NCI-H2227 treated with DMSO at 0.1 percent for 48 hours (cell line): Measurements from ENCODE around the gene MLH3.
"Not testable (repeated sequence)": the region's sequence is repeated elsewhere in the genome, so short reads cannot be mapped to it uniquely, and the experiment has no call there.

Source experiments
- DNase-seq: peaks from one replicate; lab custom pipeline; 2025; lab: John Stamatoyannopoulos, UW

Gene MLH3

DNA sequence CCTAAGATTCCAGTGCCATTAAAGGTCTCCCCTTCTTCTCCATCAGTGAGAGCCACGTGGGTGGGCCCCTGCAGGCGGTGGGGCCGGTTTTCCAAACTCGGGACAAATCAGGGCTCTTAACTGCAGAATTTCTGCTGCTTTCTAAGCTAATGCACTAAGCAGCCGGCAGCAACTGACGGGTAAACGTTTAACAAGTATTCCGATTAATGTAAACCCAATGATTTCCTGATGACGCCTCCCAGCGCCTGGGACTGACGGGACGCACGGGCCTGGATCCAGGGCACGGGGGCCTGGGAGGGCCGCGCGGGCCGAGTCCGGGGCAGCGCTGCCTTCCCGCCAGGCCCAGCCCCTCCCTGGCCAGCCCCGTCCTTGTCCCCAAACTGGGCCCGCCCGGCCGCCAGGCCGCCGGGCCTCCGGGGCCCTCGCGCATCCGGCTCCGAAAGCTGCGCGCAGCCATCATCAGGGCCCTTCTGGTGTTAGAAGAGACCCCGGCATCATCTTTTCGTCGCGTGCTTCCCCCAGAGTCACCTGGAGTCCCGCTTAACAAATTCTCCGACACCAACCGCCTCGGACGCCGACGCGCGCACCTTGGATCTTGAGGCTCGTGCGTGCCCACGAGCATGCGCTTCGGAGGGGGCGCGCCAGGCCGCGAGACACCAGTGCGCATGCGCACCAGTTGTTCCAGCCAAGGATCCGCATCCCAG, at the start of gene MLH3:
MLH3 (minus strand) TSS at position 616 of the 704 bp plus-strand sequence. CDS start 1,812 bp downstream, outside the sequence.
- DNase-seq, result peak; percentile 79

DNA sequence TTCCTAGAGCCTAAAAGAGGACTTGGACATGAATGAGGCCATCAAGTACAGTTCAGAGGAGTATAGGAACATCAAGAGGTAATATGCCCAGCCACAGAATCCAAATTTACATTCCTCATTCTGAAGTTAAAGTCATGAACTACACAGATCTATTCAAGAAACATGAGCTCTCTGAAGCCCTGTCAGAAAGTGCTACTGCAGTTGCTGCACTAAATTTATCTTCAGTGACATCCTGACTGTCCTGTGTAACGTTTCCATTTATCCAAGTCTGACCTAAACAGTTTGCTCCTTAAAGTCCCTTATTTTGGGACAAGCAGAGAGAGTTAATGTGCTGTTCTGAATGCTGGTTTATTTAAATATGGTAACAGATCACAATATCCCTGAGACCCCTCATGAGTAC, 47.4 kb upstream of the MLH3 start:
- DNase-seq, result no peak

DNA sequence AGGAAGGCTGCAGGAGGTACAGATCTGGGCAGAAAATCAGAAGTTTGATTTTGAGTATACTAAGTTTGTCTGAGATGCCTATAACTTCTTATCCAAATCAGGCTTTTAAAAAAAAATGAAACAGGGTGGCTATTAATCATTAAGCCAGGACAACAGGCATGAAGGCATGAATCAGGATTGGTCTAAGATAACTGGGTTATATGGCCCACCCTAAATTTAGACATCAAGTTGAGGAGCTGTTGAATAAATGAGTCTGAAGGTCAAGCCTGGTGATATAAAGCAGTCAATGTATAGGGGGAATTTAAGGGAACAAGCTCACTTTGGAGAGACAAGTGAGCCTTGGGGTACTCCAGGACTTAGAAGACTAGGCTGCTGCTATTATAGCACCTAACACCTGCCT, 46.9 kb upstream of the MLH3 start:
- DNase-seq, result no peak

DNA sequence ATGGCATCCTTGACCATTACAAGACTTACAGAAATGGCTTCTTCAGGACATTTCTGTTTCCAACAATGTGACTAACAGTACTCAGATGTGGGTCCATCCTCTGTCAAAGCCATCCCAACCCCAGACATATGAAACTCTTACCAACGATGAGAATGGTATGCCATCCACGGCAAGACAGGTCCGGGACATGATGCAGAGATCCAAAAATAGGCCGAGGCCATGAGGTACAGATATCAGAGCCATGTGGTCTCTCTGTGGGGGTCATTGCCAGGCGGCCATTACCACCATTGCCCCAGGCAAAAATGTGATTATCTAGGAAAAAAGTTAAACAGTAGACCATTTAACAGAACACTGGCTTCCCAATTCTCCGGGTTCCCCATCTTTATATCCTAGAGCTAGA, 45.7 kb upstream of the MLH3 start:
- no peak for DNase-seq

DNA sequence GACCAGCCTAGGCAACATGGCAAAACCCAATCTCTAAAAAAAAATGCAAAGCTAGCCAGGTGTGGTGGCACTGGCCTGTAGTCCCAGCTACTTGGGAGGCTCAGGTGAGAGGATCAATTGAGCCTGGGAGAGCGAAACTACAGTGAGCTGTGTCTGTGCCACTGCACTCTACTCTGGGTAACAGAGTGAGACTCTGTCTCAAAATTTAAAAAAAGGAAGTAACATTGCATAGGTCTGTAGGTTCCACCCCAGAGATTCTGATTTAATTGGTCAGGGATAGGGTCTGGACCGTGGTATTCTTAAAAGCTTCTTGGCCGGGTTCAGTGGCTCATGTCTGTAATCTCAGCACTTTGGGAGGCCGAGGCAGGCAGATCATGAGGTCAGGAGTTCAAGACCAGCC, 44.4 kb upstream of the MLH3 start:
- no peak for DNase-seq

DNA sequence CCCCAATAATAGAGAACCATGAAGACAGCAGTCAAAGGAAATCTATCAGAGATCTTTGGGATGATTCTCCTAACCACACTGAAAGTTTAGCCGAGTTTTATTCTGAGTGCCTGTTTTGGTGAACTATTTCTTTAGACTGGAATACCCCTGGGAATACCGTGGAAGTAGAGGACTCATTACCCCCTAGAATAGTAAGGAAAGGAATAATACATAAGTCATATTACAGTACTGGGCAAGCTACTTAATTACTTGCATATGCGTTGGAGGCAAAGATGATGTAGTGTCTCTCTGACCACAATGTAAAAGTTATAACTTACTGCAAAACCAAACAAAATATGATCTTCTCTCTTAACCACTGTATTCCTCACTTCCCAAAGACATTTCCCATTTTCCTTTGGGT, 43.6 kb upstream of the MLH3 start:
- no peak for DNase-seq

DNA sequence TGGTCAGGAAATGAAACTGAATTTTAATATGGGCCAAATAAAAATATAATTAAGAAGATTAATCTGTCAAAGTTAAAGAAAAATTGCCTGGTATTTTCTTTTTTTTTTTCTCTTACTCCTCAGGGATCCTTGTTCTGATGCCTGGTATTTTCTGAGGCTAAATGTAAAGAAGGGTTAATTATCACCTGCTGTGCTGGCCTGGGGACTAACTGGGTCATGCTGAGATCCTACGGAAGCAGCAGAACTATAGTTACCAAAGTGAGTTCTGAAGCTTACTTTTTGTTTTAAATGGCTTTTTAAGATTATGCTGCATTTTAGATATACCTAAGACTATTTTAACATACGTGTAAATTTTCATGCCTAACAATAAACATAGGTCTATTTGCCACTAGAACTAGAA, 41.4 kb upstream of the MLH3 start:
- no peak for DNase-seq

DNA sequence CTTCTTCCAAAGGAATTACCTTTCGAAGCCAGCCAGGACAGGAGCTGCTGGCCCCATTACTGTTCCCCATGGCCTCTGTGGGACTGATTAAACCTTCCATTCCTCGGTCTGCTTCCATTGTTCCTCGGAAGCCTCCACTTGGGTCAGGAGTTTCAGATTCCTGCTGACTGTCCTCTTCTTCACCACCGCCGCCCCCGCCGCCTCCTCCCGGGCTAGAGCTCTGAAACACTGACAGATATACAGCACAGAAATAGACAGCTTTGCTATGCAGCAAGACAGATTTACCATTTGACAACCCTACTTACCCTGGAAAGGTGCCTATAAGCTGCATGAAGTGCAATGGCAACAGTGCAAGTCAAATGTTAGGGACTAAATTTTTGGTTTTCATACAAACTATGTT, 40.0 kb upstream of the MLH3 start:
- DNase-seq, result no peak

DNA sequence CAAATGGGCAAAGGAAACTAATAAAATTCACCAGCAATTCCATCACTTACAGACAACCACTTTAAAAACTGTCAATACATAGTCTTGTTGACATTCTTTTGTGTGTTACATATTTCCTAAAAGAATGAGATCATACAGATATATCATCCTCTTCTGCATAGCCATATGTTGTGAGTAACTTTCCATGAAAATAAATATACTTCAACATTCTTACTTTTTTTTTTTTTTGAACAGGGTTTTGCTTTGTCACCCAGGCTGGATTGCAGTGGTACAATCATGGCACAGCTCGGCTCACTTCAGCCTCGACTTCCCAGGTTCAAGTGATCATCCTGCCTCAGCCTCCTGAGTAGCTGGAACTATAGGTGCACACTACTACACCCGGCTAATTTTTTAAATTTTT, 39.1 kb upstream of the MLH3 start:
- no peak for DNase-seq

DNA sequence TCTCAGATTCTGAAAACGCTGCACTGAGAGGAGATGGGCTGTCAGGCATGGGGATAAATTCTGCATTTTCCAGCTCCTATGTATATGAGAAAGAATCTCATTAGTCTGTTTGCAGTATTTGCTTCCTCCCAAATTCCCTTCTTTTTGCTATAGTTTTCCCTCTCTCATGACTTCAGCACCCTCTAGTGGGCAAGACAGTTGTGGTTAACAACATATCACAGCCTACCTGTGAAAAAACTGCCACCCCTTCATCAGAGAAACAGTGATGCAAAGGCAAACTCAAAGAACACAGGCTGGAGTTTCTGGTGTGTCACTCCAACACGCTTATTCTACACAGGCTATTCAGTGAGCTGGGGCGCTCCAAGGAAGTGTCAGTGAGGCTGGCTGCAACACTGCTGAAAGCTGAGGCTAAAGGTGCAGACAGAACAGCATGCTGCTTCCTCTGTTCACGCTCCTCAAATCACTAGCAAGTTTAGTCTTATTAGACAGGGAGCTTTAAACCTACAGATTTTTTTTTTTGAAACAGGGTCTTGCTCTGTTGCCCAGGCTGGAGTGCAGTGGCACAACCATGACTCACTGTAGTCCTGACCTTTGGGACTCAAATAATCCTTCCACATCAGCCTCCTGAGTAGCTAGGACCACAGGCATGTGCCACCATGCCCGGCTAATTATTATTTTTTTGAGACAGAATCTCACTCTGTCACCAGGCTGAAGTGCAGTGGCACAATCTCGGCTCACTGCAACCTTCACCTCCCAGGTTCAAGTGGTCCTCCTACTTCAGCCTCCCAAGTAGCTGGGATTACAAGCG, 37.5 kb upstream of the MLH3 start:
- peak; percentile 25 for DNase-seq

DNA sequence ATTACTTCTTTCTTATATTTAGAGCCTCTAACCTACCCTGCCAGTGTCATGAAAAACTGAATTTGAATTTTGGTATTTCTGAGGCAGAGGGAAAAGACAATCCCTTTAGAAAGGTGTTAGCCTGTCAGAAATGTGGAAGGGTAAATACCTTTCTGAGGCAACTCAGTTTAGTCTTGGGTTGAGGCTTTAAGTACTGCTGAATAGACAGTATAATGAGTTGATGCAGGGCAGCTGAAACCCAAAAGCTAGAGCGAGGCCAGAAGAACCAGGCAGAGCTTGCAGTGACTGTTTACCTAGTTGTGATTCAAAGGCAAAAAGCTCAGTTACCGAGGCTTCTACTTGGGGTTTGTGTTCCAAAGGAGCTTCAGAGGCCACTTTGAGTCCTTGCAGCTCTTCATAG, 36.9 kb upstream of the MLH3 start:
- DNase-seq, result no peak

DNA sequence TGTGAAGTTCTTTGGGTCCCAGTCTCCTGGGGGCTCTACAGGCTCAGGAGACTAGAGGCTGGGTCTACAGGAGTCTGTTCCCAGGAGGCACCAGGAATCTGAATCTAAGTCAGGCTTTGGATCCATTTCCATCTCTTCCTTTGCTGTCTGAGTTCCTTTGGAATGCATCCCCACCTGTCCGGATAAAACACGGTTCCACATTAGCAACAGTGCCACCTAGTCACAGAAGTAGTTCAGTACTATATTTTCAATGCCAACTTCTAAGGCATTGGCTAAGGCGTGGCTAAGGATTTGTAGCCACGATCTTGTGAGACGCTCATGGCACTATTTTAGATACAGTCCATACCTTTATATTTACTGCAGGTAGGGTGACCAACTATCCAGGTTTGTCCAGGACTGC, 33.2 kb upstream of the MLH3 start:
- DNase-seq, result no peak

DNA sequence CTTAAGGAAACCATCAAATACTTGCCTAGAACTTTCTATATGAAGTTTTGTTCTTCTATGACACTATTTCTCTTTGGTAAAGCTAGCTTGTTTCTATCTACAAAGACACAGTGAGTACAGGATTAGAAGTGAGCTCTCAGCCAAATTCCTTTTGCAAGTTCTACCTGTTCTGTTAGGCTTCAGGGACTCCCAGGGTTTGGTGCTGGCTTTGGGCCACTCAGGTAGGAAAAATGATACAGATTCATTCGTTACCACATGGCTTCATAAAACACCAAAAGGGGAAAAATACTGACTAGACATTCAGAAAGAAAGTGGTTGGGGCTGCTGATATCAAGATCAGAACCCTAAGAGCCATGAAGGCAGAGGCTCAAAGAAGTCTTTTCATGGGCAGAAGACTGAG, 32.0 kb upstream of the MLH3 start:
- no peak for DNase-seq

DNA sequence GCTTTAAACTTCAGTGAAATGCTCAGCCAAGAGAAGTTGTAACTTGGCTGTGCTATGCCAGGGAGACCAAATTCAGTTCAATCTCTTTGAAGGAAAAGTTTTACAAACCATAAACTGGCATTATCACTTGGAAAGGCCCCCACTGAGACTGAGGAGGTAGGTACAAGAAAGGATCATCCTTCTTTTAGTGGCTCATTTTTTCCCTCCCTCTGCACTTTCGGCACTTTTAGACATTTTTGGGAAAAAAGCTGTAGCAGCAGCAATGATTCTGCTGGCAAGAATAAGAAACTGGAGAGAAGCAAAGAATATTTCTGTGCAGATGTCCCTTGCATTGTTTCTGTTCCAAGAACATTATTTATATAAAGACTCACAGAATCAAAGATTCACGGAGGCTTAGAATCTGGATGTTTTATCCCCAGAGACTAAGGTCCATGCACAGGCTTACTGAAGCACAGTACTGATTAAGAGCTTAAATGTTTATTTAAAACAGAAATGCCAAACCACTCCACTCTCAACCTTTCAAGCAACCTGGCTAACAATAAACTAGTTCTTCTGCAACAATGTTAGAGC, 30.5 kb upstream of the MLH3 start:
- DNase-seq, result no peak

DNA sequence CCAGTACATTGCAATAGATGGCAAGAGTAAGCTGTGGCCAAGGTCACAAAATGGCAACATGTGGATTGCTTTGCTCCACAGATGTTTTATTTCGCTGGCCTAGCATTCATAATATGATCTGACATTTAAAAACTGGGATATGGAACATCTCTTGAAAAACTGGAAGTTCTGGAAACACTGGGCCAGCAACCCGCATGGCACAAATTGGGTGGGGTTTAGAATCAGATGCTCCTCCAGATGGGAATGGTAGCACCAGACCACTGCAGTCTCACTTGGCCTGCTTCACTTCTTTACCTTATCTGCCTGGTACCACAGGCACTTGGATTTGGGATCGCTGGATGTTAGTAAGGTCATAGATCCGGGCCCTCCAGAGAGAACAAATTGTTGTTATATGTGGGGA, 28.3 kb upstream of the MLH3 start:
- DNase-seq, result no peak

DNA sequence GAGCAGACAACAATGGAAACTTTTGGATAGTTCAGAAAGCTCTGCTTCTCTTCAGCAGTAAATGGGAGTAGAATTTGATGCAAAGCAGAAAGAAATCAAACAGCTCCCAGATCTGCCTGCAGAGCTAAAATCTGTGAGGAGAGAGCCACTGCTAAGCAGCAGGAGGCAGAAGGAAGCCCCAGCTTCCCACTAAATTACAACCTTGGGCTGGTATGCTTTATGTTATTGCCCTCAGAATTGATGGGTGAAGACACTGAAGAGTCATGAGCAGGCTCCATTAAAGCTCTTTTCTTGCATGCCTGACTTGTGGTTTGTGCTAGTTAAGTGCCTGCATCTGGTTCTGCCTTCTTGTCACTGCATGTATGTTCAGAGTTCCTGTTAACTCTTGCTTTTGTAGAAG, 26.5 kb upstream of the MLH3 start:
- peak; percentile 87 for DNase-seq

DNA sequence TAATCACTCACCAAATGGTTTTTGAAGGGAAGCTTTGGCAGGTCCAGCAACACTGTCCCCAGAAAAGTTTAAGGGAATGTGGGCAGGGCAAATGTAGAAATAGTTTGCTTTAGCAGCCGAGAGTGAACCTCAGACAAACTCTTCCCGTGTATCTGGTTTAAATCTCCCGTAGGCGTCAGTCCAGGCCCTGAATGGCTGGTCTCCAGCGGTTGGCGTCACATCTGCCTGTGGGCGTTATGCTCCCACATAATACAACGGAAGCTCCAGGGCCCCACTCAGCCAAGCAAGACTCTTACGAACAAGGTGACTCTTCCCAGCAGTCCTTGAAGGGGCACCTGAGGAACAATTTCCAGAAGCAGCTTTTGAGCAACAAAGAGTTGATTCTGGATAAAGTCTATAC, 19.1 kb upstream of the MLH3 start:
- DNase-seq, result no peak

DNA sequence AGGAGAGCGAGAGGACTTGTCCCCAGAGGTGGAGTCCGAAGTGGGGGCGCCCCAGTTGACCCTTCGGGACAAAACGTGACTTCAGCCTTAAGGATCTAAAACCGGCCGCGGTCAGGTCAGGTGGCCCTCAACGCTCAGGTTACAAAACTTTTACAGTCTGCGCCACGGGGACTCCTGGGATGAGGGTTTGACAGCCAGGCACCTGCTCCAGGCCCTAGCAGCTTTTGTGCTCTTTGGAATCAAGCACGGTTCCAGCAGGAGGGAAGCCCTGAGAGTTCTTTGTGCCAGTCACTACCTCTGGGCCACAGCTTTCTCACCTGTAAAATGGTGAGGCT, 18.5 kb upstream of the MLH3 start:
- DNase-seq, result no peak

DNA sequence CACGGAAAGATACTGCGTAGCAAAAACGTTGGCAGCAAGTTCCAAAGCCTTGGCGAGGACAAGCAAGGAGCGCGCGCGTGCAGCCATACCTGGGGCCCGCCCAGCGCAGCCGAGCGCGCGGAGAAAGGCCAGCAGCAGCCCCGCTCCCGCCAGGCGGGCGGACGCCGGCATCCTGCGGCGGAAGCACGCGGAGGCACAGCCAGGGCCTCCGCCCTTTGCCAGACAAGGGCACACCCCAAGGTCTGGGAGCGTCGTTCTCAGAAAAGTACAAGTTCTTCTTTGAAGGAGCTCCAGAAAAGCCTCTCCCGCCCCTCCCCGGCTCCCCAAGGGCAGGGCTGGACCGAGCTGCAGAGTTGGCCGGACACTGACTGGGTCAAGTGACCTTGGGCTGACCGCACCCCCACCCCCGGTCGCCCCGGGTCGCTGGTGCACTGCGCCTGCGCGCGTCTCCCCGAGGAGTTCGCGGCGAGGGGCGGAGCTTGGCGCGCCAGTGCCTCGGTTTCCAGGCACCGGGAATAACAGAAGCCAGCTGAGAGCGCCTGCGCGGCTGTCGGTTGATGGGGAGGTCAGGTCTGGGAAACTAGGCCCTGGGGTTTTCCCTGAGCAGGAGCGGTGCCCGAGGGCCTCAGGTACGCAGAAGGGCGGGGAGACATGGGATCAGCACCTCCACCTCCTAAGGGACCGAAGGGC, 18.0 kb upstream of the MLH3 start, which contains the start of gene ZC2HC1C:
ZC2HC1C (plus strand) TSS at position 521 of the 690 bp plus-strand sequence. CDS start 933 bp downstream, outside the sequence.
- peak; percentile 64 for DNase-seq

DNA sequence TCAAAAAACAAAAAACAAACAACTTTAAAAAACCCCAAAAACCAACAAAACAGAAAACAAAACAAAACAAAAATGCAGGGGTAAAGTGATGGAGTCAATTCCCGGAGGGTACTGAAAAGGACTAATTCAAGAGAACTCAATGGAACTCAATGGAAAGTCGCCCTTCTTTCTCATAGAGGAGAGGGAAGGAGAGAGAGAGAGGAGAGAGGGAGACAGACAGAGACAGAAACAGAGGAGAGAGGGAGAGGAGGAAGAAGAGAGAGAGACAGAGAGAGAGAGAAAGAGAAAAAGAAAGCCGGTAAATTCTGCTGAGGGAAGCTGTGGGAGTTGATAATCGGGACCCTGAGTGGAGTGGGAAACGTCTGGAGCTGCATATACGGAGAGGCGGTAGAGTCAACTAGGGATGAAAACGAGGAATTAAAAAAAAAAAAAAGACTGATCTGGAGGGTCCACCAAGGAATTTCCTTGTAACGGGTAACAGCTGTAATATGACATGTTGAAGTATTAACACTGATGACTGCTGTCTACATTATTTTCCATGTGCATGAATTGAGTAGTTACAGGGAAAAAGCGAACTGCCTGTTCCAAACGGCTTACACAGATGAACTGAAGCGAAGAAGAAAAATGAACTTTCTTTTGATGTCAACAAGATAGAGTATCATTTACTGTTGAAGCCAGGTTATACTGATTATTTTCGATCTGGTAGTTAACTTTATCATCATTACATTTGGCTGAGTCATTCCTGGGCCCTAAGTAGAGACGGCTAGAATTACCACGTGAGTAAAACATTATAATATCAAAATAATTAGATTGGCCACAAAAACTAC, 17.2 kb upstream of the MLH3 start:
- peak; percentile 32 for DNase-seq

DNA sequence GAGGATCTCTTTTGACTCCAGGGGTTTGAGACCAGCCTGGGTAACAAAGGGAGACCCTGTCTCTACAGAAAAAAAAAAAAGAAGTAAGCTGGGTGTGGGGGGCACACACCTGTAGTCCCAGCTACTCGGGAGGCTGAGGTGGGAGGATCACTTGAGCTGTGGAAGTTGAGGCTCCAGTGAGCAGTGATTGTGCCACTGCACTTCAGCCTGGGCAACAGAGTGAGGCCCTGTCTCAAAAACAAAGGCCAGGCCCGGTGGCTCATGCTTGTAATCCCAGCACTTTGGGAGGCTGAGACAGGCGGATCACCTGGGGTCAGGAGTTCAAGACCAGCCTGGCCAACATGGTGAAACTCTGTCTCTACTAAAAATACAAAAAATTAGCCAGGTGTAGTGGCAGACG, 16.5 kb upstream of the MLH3 start:
- not testable (repeated sequence) for DNase-seq

DNA sequence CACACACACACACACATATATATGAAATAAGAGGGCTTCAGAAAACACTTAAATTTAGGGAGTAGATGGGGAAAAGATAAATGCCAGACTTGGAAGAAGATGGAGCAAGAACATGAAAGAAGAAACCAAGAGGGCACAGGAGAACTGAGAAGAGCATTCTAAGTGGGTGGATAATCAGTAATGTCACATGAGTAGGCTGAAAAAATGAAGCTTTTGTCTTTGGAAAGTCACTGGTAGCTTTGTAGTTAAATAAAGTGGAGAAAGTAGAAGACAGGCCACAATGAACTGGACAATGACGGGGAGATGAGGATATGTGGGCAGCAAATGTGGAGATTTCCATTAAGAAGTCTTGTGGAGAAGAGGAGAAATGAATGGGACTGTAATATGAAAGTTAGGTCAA, 15.9 kb upstream of the MLH3 start:
- DNase-seq, result no peak
